GM12878 (cell line): ENCODE measurements around the gene IGFBP6. TPM values are rescaled to one million over a fixed set of nuclear protein-coding genes. Genes with fewer than 3 reads are reported as not detected.
A peak's percentile ranks its signal among the peaks of the same experiment; 100 is the strongest.
"Not testable (repeated sequence)": the region's sequence is repeated elsewhere in the genome, so short reads cannot be mapped to it uniquely, and the experiment has no call there.

Experiments
- ATAC-seq: fragments of 200-7000 bp; cut with Tn5 transposase; 3 replicates; pipeline ENCODE4 v1.9.1; 2020; ENCODE audit warnings: mild to moderate bottlenecking, moderate library complexity
- BruUV-seq: library from RNA; stranded (reverse); fragments of 400-500 nt; replicated peaks from 2 replicates; lab custom pipeline; 2021; lab: Mats Ljungman, UMichigan
- CTCF ChIA-PET: fragments of 300-600 bp; sonication (Branson Sonifier 250); formaldehyde crosslinking; extraction: SDS; loops from one replicate; lab custom pipeline; 2021; ENCODE audit warnings: inconsistent platforms; lab: Yijun Ruan, JAX
- POLR2A ChIA-PET: fragments of 350-600 bp; formaldehyde crosslinking; extraction: SDS; loops from one replicate; lab custom pipeline; 2021; ENCODE audit warnings: inconsistent platforms; lab: Charles Lee
- RAD21 ChIA-PET: fragments of 300-600 bp; sonication (Branson Sonifier 250); formaldehyde crosslinking; loops from one replicate; lab custom pipeline; 2023; ENCODE audit warnings: antibody characterized with exemption; ENCODE audit not compliant: unreplicated experiment; lab: Charles Lee
- SMC1A ChIA-PET: fragments of 300-600 bp; sonication (Branson Sonifier 250); formaldehyde crosslinking; loops from one replicate; lab custom pipeline; 2023; ENCODE audit not compliant: unreplicated experiment, uncharacterized antibody; lab: Charles Lee
- DNase-seq: peaks from one replicate; pipeline ENCODE4 v3.0.0-alpha.2; 2011; ENCODE audit warnings: low read depth, low spot score
- FAIRE-seq: peaks from 3 replicates; lab custom pipeline; 2011; peaks lifted over from hg19 to GRCh38; lab: Jason Lieb, UNC
- H2AFZ ChIP-seq: 2 replicates; pipeline ENCODE4 v1.6.0; 2011; ENCODE audit warnings: low read depth, low read length, control low read depth; ENCODE audit not compliant: control insufficient read depth
- H3K27ac ChIP-seq: 2 replicates; pipeline ENCODE4 v1.5.1; 2011; ENCODE audit warnings: control low read depth; ENCODE audit not compliant: control insufficient read depth, insufficient read depth
- H3K27me3 ChIP-seq, 2 experiments: replicated peaks in 1 of 2; 2 replicates each; pipeline versions ENCODE4 v1.6.0 to v1.6.1; 2011; ENCODE audit warnings: low read length in 1 of 2; ENCODE audit not compliant: control insufficient read depth in 2 of 2, insufficient read depth in 2 of 2
- H3K36me3 ChIP-seq, 2 experiments: 2 replicates each; pipeline ENCODE4 v1.5.1; 2011; ENCODE audit warnings: low read length in 1 of 2; ENCODE audit not compliant: control insufficient read depth in 2 of 2, insufficient read depth in 2 of 2
- H3K4me1 ChIP-seq: 2 replicates; pipeline ENCODE4 v1.6.1; 2011; ENCODE audit warnings: mild to moderate bottlenecking, low read length, moderate library complexity, mixed read lengths; ENCODE audit not compliant: control insufficient read depth, insufficient read depth
- H3K4me2 ChIP-seq: 2 replicates; pipeline ENCODE4 v1.6.0; 2011; ENCODE audit warnings: control low read depth; ENCODE audit not compliant: control insufficient read depth, insufficient read depth
- H3K4me3 ChIP-seq: fragments of 200-600 bp; sonication (generic); 2 replicates; pipeline ENCODE4 v1.5.1; 2016
- H3K79me2 ChIP-seq: 2 replicates; pipeline ENCODE4 v1.6.0; 2011; ENCODE audit warnings: low read length; ENCODE audit not compliant: control insufficient read depth, insufficient read depth
- H3K9ac ChIP-seq: 2 replicates; pipeline ENCODE4 v1.8.0; 2011; ENCODE audit warnings: low read length, control low read depth, mixed read lengths; ENCODE audit not compliant: control insufficient read depth, insufficient read depth
- H3K9me3 ChIP-seq: replicated peaks from 3 replicates; pipeline ENCODE4 v1.5.1; 2011; ENCODE audit warnings: mild to moderate bottlenecking, low read length; ENCODE audit not compliant: control insufficient read depth, insufficient read depth
- H4K20me1 ChIP-seq: 2 replicates; pipeline ENCODE4 v1.6.0; 2011; ENCODE audit not compliant: control insufficient read depth, insufficient read depth
- CHD1 ChIP-seq: IDR thresholded peaks from 2 replicates; pipeline ENCODE4 v1.6.1; 2012; ENCODE audit warnings: low read depth, low read length, improper control_type of control experiment
- IKZF1 ChIP-seq: fragments of 450-650 bp; conservative IDR thresholded peaks from 2 replicates; pipeline ENCODE4 v1.6.1; 2017; ENCODE audit warnings: antibody characterized with exemption, mild to moderate bottlenecking
- MLLT1 ChIP-seq: fragments of 450-650 bp; IDR thresholded peaks from 2 replicates; pipeline ENCODE4 v1.6.1; 2016; ENCODE audit warnings: mild to moderate bottlenecking
- WGBS: methylation state at CpG from one replicate; pipeline ENCODE4 v1.1.6; 2016; ENCODE audit warnings: low lambda C conversion rate; ENCODE audit not compliant: insufficient replicate concordance, insufficient coverage; ENCODE audit errors: missing lambda C conversion rate; 5-methylcytosine and 5-hydroxymethylcytosine counted together
- in situ Hi-C: fragments of 300-500 bp; cut with MboI; formaldehyde crosslinking; loops from 9 replicates; pipeline ENCODE4 v1.14.3; 2018; ENCODE audit warnings: mixed read lengths
- intact Hi-C: fragments of 100-400 bp; cut with micrococcal nuclease; formaldehyde crosslinking; loops from one replicate; pipeline ENCODE4 v1.14.2; 2022; ENCODE audit not compliant: unreplicated experiment
- polyA plus RNA-seq, 11 experiments: library from polyadenylated mRNA; depleted of rRNA in 4 of 11; unstranded in 6 of 11; stranded (reverse) in 5 of 11; fragments of >200 nt; fragmentation: Nextera tagmentation in 4 of 11; fragmentation: Illumina TruSeq in 1 of 11; extraction: Ambion mirVana in 4 of 11; extraction: Trizol in 1 of 11; gene quantifications; 1 replicate in 1 of 11; 2 replicates in 10 of 11; pipeline versions ENCODE4 v1.2.1 to v1.2.3, GENCODE V29; 2011 to 2016; ENCODE audit warnings: inconsistent platforms in 2 of 11, missing spikeins in 2 of 11, low read depth in 1 of 11
- total RNA-seq, 4 experiments: library from RNA; depleted of rRNA in 3 of 4; stranded (reverse); fragments of >200 nt in 3 of 4; fragmentation: Illumina TruSeq in 1 of 4; extraction: Trizol in 1 of 4; gene quantifications; 2 replicates each; pipeline versions ENCODE4 v1.2.1 to v1.2.3, GENCODE V29; 2013 to 2021

The IGFBP6 gene
- total and polyA plus RNA-seq, 10 of the 15 experiments (the other 5 are each of a cell fraction or from before 2014, with no cell fraction given): 0.09 to 0.87 (median 0.56) TPM; not detected in 3

GRCh38 chr12:53112431-53112830 is 15.0 kb downstream of the IGFBP6 start:
- H3K79me2 ChIP-seq, H4K20me1 ChIP-seq, BruUV-seq, intact Hi-C loops, H3K4me3 ChIP-seq, H3K36me3 ChIP-seq, in situ Hi-C loops, H3K9ac ChIP-seq, FAIRE-seq, H2AFZ ChIP-seq, ATAC-seq, H3K4me2 ChIP-seq, H3K9me3 ChIP-seq, H3K27me3 ChIP-seq, H3K27ac ChIP-seq, H3K4me1 ChIP-seq, DNase-seq: not testable (repeated sequence)
- TF ChIP-seq MLLT1: peak; percentile 74
- RAD21 ChIA-PET: interaction anchor here (1.2 to 1.8 kb wide), 2 partner anchors 9 to 33 kb away, joined by 4 to 8 read pairs; partner anchors contain the start of genes SOAT2 and SPRYD3
- POLR2A ChIA-PET: interaction anchor here (0.5 to 1.1 kb wide), 5 partner anchors 80 to 329 kb away, joined by 3 to 6 read pairs (median 3); no protein-coding TSS in a partner anchor
- WGBS: 89% methylated on average over 5 of the region's 7 CpGs
- SMC1A ChIA-PET: interaction anchor here (1.8 kb wide), 1 partner anchor 10 kb away, joined by 10 read pairs; the partner anchor contains the start of gene SOAT2
- CTCF ChIA-PET: interaction anchor here (0.6 to 3.8 kb wide), 3 partner anchors 10 to 171 kb away, joined by 3 to 18 read pairs (median 11); no protein-coding TSS in a partner anchor

- Histone ChIP-seq H3K4me2 (no peak overlapping the region), H3K79me2 (no peaks in the 10 kb centered on the region), H3K4me3 (no peak overlapping the region), H3K9ac (no peak overlapping the region), H4K20me1 (no peaks in the 10 kb centered on the region), H2AFZ (no peak overlapping the region), H3K9me3 (no peaks in the 10 kb centered on the region), H3K27ac (no peak overlapping the region), H3K36me3 (no peaks in the 10 kb centered on the region), H3K27me3 (no peaks in the 10 kb centered on the region), H3K4me1 (no peaks in the 10 kb centered on the region)
- peak; percentile 21; the same call in 1 of the 2 replicates for TF ChIP-seq IKZF1
- TF ChIP-seq CHD1: no peak
- POLR2A ChIA-PET: interaction anchor here (0.5 to 1.1 kb wide), 3 partner anchors 80 to 252 kb away, joined by 3 to 6 read pairs (median 6); no protein-coding TSS in a partner anchor
- no peak for FAIRE-seq
- 63% methylated on average over 12 of the region's 12 CpGs for WGBS
- ATAC-seq: peak; percentile 48
- SMC1A ChIA-PET: interaction anchor here (1.5 kb wide), 1 partner anchor 10 kb away, joined by 6 read pairs; the partner anchor contains the start of gene SOAT2
- RAD21 ChIA-PET: no interaction called here
- intact Hi-C loops (no loop called here), in situ Hi-C loops (no loop called here)
- no peak for DNase-seq
- no TSS peak for BruUV-seq
- CTCF ChIA-PET: interaction anchor here (0.6 to 3.8 kb wide), 3 partner anchors 11 to 170 kb away, joined by 3 to 18 read pairs (median 11); no protein-coding TSS in a partner anchor
Observed at GRCh38 chr12:53113136-53113705, 15.8 kb downstream of the IGFBP6 start.
